KMS-11 (cell line): ENCODE data around the gene CACHD1.

ENCODE experiments used
- H2AFZ ChIP-seq: fragments of 200-600 bp; sonication (generic); 2 replicates; pipeline ENCODE4 v1.6.1; 2016; ENCODE audit warnings: antibody characterized with exemption, mixed run types, low read depth
- H3K27ac ChIP-seq: fragments of 200-600 bp; sonication (generic); 2 replicates; pipeline ENCODE4 v1.6.1; 2016; ENCODE audit warnings: mild to moderate bottlenecking, mixed run types
- H3K27me3 ChIP-seq: fragments of 200-600 bp; sonication (generic); 2 replicates; pipeline ENCODE4 v1.6.1; 2017; ENCODE audit warnings: mild to moderate bottlenecking, low read depth, mixed run types, moderate library complexity; ENCODE audit not compliant: insufficient read depth
- H3K36me3 ChIP-seq: fragments of 200-600 bp; sonication (generic); 2 replicates; pipeline ENCODE4 v1.6.1; 2017; ENCODE audit warnings: mild to moderate bottlenecking, mixed run types; ENCODE audit not compliant: insufficient read depth
- H3K4me1 ChIP-seq: fragments of 200-600 bp; sonication (generic); 2 replicates; pipeline ENCODE4 v1.6.1; 2016; ENCODE audit warnings: mild to moderate bottlenecking, low read depth, mixed run types; ENCODE audit not compliant: poor library complexity, severe bottlenecking
- H3K4me2 ChIP-seq: fragments of 200-600 bp; sonication (generic); 2 replicates; pipeline ENCODE4 v1.7.0; 2016; ENCODE audit warnings: mild to moderate bottlenecking, mixed run types
- H3K4me3 ChIP-seq: fragments of 200-600 bp; sonication (generic); IDR thresholded peaks from 2 replicates; pipeline ENCODE4 v1.6.1; 2017; ENCODE audit warnings: low read depth, low read length, mixed read lengths; ENCODE audit not compliant: insufficient read depth
- H3K79me2 ChIP-seq: fragments of 200-600 bp; sonication (generic); 2 replicates; pipeline ENCODE4 v1.6.1; 2016; ENCODE audit warnings: low read depth, mixed run types; ENCODE audit not compliant: insufficient read depth
- H3K9ac ChIP-seq: fragments of 200-600 bp; sonication (generic); 2 replicates; pipeline ENCODE4 v1.6.1; 2016; ENCODE audit warnings: mild to moderate bottlenecking, mixed run types
- H4K20me1 ChIP-seq: fragments of 200-600 bp; sonication (generic); 2 replicates; pipeline ENCODE4 v1.6.1; 2016; ENCODE audit warnings: mild to moderate bottlenecking, mixed run types; ENCODE audit not compliant: insufficient read depth
- TF ChIP-seq, protein P1 (sequence below): fragments of 200-600 bp; sonication (generic); conservative IDR thresholded peaks from 2 replicates; pipeline ENCODE4 v1.6.1; 2017; ENCODE audit warnings: low read depth, mild to moderate bottlenecking, antibody characterized with exemption, low read length, moderate library complexity, mixed read lengths

CACHD1 gene

GRCh38 chr1:64623750-64624191, 153.8 kb downstream of the CACHD1 start:
- Histone ChIP-seq H2AFZ (no peak overlapping the region), H3K79me2 (no peaks in the 10 kb centered on the region), H3K9ac (no peak overlapping the region), H3K27ac (no peak overlapping the region), H3K27me3 (no peaks in the 10 kb centered on the region), H4K20me1 (no peaks in the 10 kb centered on the region; the same call in 1 of the 2 replicates), H3K4me2 (no peak overlapping the region), H3K4me1 (no peaks in the 10 kb centered on the region), H3K4me3 (no peak overlapping the region), H3K36me3 (no peaks in the 10 kb centered on the region)
- TF ChIP-seq, protein P1, sequence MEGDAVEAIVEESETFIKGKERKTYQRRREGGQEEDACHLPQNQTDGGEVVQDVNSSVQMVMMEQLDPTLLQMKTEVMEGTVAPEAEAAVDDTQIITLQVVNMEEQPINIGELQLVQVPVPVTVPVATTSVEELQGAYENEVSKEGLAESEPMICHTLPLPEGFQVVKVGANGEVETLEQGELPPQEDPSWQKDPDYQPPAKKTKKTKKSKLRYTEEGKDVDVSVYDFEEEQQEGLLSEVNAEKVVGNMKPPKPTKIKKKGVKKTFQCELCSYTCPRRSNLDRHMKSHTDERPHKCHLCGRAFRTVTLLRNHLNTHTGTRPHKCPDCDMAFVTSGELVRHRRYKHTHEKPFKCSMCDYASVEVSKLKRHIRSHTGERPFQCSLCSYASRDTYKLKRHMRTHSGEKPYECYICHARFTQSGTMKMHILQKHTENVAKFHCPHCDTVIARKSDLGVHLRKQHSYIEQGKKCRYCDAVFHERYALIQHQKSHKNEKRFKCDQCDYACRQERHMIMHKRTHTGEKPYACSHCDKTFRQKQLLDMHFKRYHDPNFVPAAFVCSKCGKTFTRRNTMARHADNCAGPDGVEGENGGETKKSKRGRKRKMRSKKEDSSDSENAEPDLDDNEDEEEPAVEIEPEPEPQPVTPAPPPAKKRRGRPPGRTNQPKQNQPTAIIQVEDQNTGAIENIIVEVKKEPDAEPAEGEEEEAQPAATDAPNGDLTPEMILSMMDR, result no peak

DNA sequence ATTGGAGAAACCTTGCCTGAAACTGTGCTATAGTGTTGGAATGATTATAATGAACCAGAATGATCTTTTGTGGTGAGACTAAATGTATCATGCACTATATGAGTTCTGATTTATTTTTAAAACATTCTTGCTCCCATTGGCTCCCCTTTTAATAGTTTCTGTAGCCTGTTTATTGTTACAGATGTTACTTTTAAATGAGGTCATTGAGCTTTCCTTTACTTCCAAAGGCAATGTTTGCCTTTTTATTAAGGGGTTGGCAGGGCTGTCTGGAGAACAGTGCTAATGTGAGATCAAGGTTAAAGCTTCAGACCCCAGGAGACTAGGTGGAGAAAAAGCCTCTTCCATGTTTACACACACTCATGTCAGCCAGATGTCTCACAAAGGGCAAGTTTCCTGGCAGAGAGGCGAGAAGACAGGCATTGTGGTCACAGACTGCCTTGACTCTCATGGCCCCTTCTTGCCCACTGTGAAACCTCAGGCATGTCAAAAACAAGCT, 154.3 kb downstream of the CACHD1 start:
- H3K4me1 ChIP-seq, result no peaks in the 10 kb centered on the region
- no peak overlapping the region for H3K4me2 ChIP-seq
- no peak overlapping the region for H3K4me3 ChIP-seq
- H2AFZ ChIP-seq, result no peak overlapping the region
- TF ChIP-seq, protein P1, result no peak
- H3K36me3 ChIP-seq, result no peaks in the 10 kb centered on the region
- H3K27ac ChIP-seq, result no peak overlapping the region
- no peaks in the 10 kb centered on the region for H3K79me2 ChIP-seq
- no peaks in the 10 kb centered on the region for H3K27me3 ChIP-seq
- H3K9ac ChIP-seq, result no peak overlapping the region
- no peaks in the 10 kb centered on the region; the same call in 1 of the 2 replicates for H4K20me1 ChIP-seq

DNA sequence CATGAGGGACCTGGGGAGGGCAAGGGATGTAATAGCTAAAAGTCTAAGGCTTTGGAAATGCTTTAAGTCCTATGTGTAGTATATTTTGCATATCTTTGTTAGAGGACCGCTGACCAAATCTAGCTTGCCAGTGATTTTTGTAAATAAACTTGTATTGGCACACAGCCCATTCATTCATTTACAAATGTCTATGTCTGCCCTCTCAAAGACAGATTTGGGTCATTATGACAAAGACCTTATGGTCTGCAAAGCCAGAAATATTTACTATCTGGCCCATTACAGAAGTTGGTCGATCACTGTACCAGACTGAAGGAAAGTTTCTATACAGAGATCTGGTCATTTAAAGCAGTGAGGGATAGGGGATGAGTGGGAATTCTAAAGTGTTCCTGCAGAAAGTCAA, 154.9 kb downstream of the CACHD1 start:
- H3K4me3 ChIP-seq, result no peak overlapping the region
- H2AFZ ChIP-seq, result no peak overlapping the region
- TF ChIP-seq, protein P1, result no peak
- H3K27ac ChIP-seq, result no peak overlapping the region
- no peaks in the 10 kb centered on the region for H3K36me3 ChIP-seq
- no peaks in the 10 kb centered on the region; the same call in 1 of the 2 replicates for H4K20me1 ChIP-seq
- no peak overlapping the region for H3K4me2 ChIP-seq
- no peaks in the 10 kb centered on the region for H3K27me3 ChIP-seq
- no peak overlapping the region for H3K9ac ChIP-seq
- H3K4me1 ChIP-seq, result no peaks in the 10 kb centered on the region
- H3K79me2 ChIP-seq, result no peaks in the 10 kb centered on the region

GRCh38 chr1:64630611-64631010, 160.7 kb downstream of the CACHD1 start:
- no peak overlapping the region for H2AFZ ChIP-seq
- no peak overlapping the region for H3K4me3 ChIP-seq
- H3K4me1 ChIP-seq, result no peaks in the 10 kb centered on the region
- H4K20me1 ChIP-seq, result no peaks in the 10 kb centered on the region; the same call in 1 of the 2 replicates
- no peaks in the 10 kb centered on the region for H3K36me3 ChIP-seq
- no peaks in the 10 kb centered on the region for H3K79me2 ChIP-seq
- no peak overlapping the region for H3K9ac ChIP-seq
- no peak overlapping the region for H3K27ac ChIP-seq
- H3K4me2 ChIP-seq, result no peak overlapping the region
- TF ChIP-seq, protein P1, result no peak
- H3K27me3 ChIP-seq, result no peaks in the 10 kb centered on the region
